ENCODE measurements around the gene ASXL3.
A peak's percentile ranks its signal among the peaks of the same experiment; 100 is the strongest.

The ASXL3 gene

GRCh38 chr18:33716061-33716683 is 138.2 kb downstream of the ASXL3 start:
- DNase-seq (ENCODE audit: low read depth in 2 of 2), result no peak

GRCh38 chr18:33717339-33717738 is 139.3 kb downstream of the ASXL3 start:
- DNase-seq (ENCODE audit: low read depth in 2 of 2), result no peak

GRCh38 chr18:33720133-33720532 is 142.1 kb downstream of the ASXL3 start:
- peak; percentile 13 to 22 for DNase-seq (ENCODE audit: low read depth in 2 of 2)

- no peak for DNase-seq (ENCODE audit: low read depth in 2 of 2)
Measured at GRCh38 chr18:33729556-33729955, 151.5 kb downstream of the ASXL3 start.

GRCh38 chr18:33733376-33733775 is 155.4 kb downstream of the ASXL3 start:
- DNase-seq (ENCODE audit: low read depth in 2 of 2), result no peak

GRCh38 chr18:33735428-33735827 is 157.4 kb downstream of the ASXL3 start:
- DNase-seq (ENCODE audit: low read depth in 2 of 2), result no peak

- no peak for DNase-seq (ENCODE audit: low read depth in 2 of 2)
Measured at GRCh38 chr18:33741760-33742159, 163.7 kb downstream of the ASXL3 start.

- no peak for DNase-seq (ENCODE audit: low read depth in 2 of 2)
Measured at GRCh38 chr18:33744032-33744697, 166.1 kb downstream of the ASXL3 start.

GRCh38 chr18:33745151-33745795 is 167.3 kb downstream of the ASXL3 start:
- DNase-seq (ENCODE audit: low read depth in 2 of 2), result no peak

GRCh38 chr18:33745871-33746545 is 168.0 kb downstream of the ASXL3 start:
- DNase-seq (ENCODE audit: low read depth in 2 of 2), result no peak

GRCh38 chr18:33749834-33750233 is 171.8 kb downstream of the ASXL3 start:
- DNase-seq (ENCODE audit: low read depth in 2 of 2), result no peak

GRCh38 chr18:33750366-33750765 is 172.3 kb downstream of the ASXL3 start:
- DNase-seq (ENCODE audit: low read depth in 2 of 2), result peak in 1 of 2 experiments; percentile 9

- DNase-seq (ENCODE audit: low read depth in 2 of 2), result peak in 1 of 2 experiments; percentile 4
Measured at GRCh38 chr18:33751613-33752221, 173.7 kb downstream of the ASXL3 start.

- no peak for DNase-seq (ENCODE audit: low read depth in 2 of 2)
Measured at GRCh38 chr18:33755391-33755790, 177.4 kb downstream of the ASXL3 start.

GRCh38 chr18:33755931-33756560 is 178.0 kb downstream of the ASXL3 start:
- peak; percentile 85 to 86 for DNase-seq (ENCODE audit: low read depth in 2 of 2)

GRCh38 chr18:33757037-33757436 is 179.0 kb downstream of the ASXL3 start:
- DNase-seq (ENCODE audit: low read depth in 2 of 2), result peak; percentile 40 to 49

- DNase-seq (ENCODE audit: low read depth in 2 of 2), result peak in 1 of 2 experiments; percentile 18
Measured at GRCh38 chr18:33761363-33761762, 183.3 kb downstream of the ASXL3 start.

GRCh38 chr18:33781429-33781828 is 203.4 kb downstream of the ASXL3 start:
- DNase-seq (ENCODE audit: low read depth in 2 of 2), result no peak

Measured in fibroblast of skin of left quadriceps (primary cell).